Measurements from ENCODE around the gene PRRC2A. TPM values are rescaled to one million over a fixed set of nuclear protein-coding genes. Genes with fewer than 3 reads are reported as not detected.

The PRRC2A gene
- polyA plus RNA-seq, 1 donor from 2014 or later, result 39.9 TPM

DNA sequence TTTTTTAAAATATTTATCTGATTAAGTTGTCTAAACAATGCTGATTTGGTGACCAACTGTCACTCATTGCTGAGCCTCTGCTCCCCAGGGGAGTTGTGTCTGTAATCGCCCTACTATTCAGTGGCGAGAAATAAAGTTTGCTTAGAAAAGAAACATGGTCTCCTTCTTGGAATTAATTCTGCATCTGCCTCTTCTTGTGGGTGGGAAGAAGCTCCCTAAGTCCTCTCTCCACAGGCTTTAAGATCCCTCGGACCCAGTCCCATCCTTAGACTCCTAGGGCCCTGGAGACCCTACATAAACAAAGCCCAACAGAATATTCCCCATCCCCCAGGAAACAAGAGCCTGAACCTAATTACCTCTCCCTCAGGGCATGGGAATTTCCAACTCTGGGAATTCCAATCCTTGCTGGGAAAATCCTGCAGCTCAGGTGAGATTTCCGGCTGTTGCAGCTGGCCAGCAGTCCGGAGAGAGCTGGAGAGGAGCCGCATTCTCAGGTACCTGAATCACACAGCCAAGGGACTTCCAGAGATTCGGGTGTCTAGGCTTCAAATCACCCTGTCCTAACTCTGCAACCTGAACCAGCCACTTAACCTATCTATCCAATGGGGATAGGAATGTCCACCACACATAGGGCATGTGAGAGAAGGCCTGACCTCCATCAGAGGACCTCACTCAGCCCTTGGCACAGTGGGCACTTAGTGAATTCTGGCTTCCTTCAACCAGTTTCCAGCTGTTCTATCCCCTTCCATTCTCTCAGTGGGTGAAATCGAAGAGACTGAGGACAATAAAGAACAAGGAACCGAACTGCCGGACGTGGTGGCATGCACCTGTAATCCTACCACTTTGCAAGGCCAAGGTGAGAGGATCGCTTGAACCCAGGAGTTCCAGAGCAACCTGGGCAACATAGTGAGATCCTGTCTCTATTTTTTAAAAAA, 42.1 kb upstream of the PRRC2A start:
- H3K27ac ChIP-seq (ENCODE audit: low read length), result no peak overlapping the region
- H3K9me3 ChIP-seq (ENCODE audit: low read length), result no peaks in the 10 kb centered on the region
- no peak overlapping the region for H3K9ac ChIP-seq (ENCODE audit: low read length)
- no peaks in the 10 kb centered on the region for H3K79me2 ChIP-seq (replicated peaks; ENCODE audit: insufficient read depth, low read length)
- no peak overlapping the region for H3K4me2 ChIP-seq (ENCODE audit: low read length)
- no peak overlapping the region for H3K4me3 ChIP-seq (ENCODE audit: low read length)
- H2AFZ ChIP-seq (ENCODE audit: low read depth, low read length), result no peak overlapping the region
- no peaks in the 10 kb centered on the region for H3K9me2 ChIP-seq (ENCODE audit: insufficient read depth, low read length)
- H3F3A ChIP-seq (ENCODE audit: insufficient read depth, low read length, poor library complexity, severe bottlenecking), result no peaks in the 10 kb centered on the region
- H3K36me3 ChIP-seq (ENCODE audit: insufficient read depth, low read length), result no peaks in the 10 kb centered on the region
- peaks cover 14% of the 10 kb centered on the region for H3K27me3 ChIP-seq (ENCODE audit: insufficient read depth, low read depth, low read length)
- no peak for TF ChIP-seq EP300 (conservative IDR thresholded peaks at IDR 0.05; ENCODE audit: poor library complexity, severe bottlenecking)
- TF ChIP-seq, protein P1, sequence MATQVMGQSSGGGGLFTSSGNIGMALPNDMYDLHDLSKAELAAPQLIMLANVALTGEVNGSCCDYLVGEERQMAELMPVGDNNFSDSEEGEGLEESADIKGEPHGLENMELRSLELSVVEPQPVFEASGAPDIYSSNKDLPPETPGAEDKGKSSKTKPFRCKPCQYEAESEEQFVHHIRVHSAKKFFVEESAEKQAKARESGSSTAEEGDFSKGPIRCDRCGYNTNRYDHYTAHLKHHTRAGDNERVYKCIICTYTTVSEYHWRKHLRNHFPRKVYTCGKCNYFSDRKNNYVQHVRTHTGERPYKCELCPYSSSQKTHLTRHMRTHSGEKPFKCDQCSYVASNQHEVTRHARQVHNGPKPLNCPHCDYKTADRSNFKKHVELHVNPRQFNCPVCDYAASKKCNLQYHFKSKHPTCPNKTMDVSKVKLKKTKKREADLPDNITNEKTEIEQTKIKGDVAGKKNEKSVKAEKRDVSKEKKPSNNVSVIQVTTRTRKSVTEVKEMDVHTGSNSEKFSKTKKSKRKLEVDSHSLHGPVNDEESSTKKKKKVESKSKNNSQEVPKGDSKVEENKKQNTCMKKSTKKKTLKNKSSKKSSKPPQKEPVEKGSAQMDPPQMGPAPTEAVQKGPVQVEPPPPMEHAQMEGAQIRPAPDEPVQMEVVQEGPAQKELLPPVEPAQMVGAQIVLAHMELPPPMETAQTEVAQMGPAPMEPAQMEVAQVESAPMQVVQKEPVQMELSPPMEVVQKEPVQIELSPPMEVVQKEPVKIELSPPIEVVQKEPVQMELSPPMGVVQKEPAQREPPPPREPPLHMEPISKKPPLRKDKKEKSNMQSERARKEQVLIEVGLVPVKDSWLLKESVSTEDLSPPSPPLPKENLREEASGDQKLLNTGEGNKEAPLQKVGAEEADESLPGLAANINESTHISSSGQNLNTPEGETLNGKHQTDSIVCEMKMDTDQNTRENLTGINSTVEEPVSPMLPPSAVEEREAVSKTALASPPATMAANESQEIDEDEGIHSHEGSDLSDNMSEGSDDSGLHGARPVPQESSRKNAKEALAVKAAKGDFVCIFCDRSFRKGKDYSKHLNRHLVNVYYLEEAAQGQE (IDR thresholded peaks at IDR 0.05; ENCODE audit: borderline replicate concordance), result peak; percentile 22
- H4K20me1 ChIP-seq (ENCODE audit: insufficient read depth), result no peaks in the 10 kb centered on the region

DNA sequence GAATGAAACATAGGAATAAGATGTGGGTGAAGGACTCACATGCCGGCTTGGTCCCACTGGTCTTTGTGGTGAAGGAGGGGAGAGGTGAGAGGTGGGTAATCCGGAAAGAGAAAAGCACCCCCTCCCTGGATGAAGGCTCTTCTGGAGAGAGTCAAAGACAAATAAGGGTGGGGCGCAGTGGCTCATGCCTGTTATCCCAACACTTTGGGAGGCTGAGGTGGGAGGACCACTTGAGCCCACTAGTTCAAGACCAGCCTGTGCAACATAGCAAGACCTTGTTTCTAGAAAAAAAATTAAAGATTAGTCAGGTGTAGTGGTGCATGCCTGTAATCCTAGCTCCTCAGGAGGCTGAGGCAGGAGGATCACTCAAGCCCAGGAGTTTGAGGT, 41.4 kb upstream of the PRRC2A start:
- no peaks in the 10 kb centered on the region for H3K9me2 ChIP-seq (ENCODE audit: insufficient read depth, low read length)
- no peak overlapping the region for H3K9ac ChIP-seq (ENCODE audit: low read length)
- H3K4me3 ChIP-seq (ENCODE audit: low read length), result no peak overlapping the region
- H3K4me2 ChIP-seq (ENCODE audit: low read length), result no peak overlapping the region
- H3F3A ChIP-seq (ENCODE audit: insufficient read depth, low read length, poor library complexity, severe bottlenecking), result no peaks in the 10 kb centered on the region
- no peaks in the 10 kb centered on the region for H3K36me3 ChIP-seq (ENCODE audit: insufficient read depth, low read length)
- no peaks in the 10 kb centered on the region for H3K79me2 ChIP-seq (replicated peaks; ENCODE audit: insufficient read depth, low read length)
- H3K27ac ChIP-seq (ENCODE audit: low read length), result no peak overlapping the region
- no peak overlapping the region for H2AFZ ChIP-seq (ENCODE audit: low read depth, low read length)
- no peaks in the 10 kb centered on the region for H4K20me1 ChIP-seq (ENCODE audit: insufficient read depth)
- TF ChIP-seq, protein P1 (IDR thresholded peaks at IDR 0.05; ENCODE audit: borderline replicate concordance), result no peak
- TF ChIP-seq SMC3 (conservative IDR thresholded peaks at IDR 0.05; ENCODE audit: poor library complexity) (no peak), MXI1 (conservative IDR thresholded peaks at IDR 0.05; ENCODE audit: poor library complexity, severe bottlenecking) (no peak), EP300 (conservative IDR thresholded peaks at IDR 0.05; ENCODE audit: poor library complexity, severe bottlenecking) (no peak), TAF1 (IDR thresholded peaks at IDR 0.05; ENCODE audit: low read depth) (no peak), CTCF (IDR thresholded peaks at IDR 0.05; ENCODE audit: poor library complexity, severe bottlenecking) (no peak), RAD21 (conservative IDR thresholded peaks at IDR 0.05) (no peak), EZH2 (IDR thresholded peaks at IDR 0.05; ENCODE audit: borderline replicate concordance, insufficient read depth, low read length, poor library complexity, severe bottlenecking) (no peak), POLR2AphosphoS5 (IDR thresholded peaks at IDR 0.05) (no peak)
- peaks cover 14% of the 10 kb centered on the region for H3K27me3 ChIP-seq (ENCODE audit: insufficient read depth, low read depth, low read length)
- no peaks in the 10 kb centered on the region for H3K9me3 ChIP-seq (ENCODE audit: low read length)

Data from neural cell (in vitro differentiated cells).